Glomerular visceral epithelial cell (primary cell): ENCODE measurements around the gene PPP1CA.

Experiments used
- DNase-seq: peaks from one replicate; pipeline ENCODE4 v3.0.0-alpha.2; 2016; ENCODE audit errors: extremely low spot score

PPP1CA gene

DNA sequence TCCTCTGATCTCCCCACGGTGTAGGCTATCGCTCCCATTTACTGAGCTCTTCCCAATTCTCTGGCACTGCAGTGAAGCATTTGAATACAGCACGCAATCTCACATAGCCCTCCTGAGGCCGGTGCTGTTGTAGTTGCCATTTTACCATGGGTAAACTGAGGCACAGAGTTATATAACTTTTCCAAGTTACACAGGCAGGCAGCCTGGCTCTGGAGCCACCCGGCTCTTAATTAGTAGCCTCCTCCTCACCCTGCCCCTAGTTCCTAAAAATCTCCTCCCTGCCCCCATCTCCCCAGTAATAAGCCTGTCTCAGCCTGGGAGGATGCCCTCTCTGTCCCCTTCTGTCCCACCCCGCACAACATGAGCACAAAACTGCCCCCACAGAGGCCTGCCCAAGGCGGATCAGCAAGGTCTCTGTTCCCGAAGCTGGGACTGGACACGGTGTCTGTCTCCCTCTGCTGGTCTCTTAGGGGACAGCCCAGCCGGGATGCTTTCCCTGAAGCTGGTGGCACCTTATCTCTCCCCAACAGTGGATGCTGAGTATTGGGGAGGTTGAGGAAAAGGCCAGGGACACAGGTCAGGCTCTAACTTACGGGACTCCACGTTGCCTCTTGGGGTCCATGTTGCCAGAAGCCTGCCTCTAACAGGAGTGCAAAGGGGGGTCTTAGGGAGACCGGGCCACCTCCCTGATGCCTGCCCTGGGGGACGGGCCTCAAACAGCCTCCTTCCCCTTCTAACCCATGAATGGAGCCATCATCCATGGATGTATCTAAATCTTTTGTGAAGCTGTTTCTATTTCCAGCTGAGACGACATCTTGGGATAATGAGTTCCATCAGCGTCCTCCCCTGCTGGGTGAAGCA, 19.2 kb downstream of the PPP1CA start:
- DNase-seq, result peak; percentile 79

DNA sequence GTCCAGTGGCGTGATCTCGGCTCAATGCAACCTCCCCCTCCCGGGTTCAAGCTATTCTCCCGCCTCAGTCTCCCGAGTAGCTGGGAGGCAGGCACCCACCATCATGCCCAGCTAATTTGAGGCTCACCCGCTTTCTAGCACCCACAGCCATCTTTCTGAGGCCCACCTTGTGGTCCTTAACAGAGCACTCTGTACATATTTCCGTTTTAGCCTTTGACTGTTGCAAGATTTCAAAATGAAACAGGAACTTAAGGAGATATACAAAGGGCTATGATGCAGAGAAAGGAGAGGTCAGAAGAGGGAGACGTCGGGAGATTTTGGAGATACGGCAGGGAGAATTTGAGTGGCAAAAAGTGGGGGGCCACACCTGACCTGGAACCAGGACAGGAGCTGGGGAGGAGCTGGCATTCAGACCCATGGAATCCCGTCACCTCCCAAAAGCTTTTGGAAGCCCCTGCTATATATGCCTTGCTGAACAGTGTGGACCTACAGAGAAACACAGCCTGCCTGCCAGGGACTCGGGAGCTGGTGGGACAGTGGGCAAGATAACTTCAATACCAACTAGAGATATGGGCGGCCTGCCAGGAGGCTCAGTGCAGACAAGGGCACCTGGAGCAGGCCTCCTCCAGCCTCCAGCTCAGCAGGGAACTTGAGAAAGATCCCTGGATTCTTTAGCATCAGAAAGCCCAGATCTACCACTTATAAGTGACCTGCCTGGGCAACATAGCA, 20.2 kb downstream of the PPP1CA start:
- no peak for DNase-seq

DNA sequence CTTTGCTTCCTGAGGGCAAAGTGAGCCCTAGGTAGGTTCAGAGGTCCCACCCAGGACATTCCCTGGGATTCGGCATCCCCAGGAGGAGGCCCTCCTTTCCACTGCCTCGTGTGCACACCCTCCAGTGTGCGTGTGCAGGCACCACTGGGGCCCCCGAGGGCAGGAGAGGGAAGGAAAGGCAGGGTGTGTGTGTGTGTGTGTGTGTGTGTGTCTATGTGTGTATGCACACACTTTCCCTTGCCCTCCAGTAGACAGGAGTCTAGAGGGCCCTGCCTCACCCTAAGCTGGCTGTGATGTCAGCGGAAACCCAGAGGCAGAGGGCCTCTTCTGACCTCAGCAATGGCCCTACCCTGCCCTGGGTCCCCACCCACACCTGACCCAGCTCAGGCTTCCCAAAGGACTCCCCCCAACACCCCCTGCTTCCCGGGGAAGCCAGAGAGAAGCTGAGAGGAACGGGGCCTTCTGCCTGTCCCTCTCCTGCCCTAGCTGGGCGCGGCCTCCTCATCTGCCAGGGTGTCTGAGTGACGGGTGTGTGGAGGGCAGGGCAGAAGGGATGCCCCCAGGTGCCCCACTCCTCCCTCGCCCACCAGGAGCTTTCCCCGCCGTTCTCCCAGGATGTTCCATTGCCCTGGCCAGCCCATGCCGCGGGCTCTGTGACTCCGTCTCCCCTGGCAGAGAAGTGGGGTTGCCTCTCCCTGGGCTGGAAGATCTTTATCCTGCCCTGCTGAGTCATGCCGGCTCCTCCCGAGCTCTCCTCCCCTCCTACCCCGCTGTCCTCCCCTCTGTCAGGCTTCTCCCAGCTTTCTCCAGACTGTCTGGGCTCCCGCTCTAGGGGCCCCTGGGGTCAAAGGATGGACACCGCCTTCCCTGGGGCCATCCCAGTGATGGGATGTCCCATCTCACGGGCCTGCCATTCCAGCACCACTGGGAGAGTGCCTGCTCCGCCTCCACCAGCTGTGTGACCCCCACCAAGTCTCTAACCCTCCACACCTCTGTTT, 22.3 kb downstream of the PPP1CA start:
- no peak for DNase-seq

DNA sequence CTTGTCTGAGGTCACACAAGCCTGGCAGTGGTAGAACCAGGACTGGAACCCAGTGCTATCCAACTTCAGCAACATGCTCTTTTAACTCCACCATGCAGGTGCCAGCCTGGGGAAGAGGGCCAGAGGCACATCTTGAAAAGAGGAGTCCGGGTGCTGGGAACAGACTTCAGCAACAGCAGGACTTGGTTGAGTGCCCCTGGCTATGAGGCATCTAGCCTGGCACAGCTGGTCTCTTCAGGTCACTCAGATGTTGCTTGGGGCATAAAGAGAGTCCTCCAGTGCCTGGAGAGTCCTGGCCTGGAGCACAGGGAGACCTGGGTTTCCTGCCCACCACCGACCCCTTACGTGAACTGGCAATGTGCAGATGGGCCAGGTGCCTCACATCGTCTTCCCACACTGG, 23.1 kb downstream of the PPP1CA start:
- no peak for DNase-seq

DNA sequence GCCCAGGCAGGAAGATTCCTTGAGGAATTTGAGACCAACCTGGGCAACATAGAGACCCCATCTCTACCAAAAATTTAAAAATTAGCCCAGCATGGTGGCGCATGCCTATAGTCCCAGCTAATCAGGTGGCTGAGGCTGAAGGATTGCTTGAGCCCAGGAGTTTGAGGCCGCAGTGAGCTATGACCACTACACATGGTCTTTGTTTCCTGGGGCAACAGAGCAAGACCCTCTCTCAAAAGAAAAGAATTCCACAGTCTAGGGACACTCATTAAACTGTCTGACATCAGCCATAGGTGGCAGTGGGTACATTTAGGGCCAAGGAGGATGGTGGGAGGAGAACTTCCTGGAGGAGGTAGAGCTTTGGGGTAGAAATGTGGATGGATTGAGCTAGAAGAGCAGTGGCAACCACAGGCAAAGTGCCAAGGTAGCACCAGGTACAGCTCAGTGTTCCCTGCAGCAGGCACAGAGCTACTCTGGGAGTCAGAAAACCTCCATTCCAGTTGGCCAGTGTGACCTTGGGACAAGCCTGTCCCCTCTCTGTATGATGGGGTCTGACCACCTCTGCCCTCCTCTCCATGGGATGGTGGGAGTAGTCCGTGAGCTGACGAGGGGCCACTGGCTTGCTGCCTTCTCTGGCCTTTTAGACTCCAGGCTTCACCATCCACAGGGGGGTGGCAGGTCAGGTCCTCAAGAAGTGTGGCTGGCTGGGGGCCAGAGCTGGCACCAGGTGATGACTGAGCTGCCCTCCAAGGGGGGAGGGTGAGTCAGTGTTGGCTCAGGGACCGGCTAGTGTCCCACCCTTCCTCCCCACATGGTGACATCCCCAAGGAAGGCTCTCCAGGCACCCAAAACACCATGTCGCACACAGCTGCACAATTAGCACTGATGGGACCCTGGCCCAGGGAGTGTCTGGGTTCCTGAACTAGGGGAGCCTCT, 24.5 kb downstream of the PPP1CA start:
- DNase-seq, result no peak

DNA sequence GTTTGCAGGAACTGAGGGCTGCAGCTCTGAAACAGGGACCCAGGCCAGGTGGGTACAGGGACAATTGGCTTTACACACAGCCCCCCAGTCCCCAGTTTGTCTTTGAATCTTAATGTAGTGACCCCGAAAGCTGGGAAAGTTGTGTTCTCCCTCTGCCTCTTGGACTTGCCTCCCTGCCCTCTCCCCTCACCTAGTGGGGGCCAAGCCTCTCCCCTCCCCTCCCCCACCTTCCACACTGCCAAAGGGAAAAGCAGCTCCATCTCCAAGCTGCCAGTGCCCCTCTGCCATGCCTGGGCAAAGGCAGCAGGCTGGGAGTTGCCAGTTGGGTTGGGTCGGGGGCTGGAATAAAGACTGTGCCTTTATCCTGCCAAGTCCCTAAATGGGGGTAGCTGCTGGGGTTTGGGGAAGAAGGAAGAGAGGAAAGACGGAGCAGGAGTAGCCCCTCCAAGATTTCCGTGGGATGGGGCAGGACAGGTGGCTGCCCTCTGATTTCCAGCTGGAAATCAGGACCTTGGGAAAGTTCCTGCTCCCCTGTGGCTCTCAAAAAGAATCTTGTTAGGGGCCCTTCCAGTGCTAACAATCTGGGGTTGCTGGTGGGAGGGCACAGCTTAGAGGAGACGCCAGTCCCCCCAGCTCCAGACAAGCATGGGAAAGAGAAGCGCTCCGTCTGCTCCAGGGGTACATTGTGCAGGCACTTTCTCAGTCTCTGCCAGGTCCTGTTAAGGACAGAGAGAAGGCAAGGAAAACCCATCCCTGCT, 25.4 kb downstream of the PPP1CA start:
- no peak for DNase-seq

DNA sequence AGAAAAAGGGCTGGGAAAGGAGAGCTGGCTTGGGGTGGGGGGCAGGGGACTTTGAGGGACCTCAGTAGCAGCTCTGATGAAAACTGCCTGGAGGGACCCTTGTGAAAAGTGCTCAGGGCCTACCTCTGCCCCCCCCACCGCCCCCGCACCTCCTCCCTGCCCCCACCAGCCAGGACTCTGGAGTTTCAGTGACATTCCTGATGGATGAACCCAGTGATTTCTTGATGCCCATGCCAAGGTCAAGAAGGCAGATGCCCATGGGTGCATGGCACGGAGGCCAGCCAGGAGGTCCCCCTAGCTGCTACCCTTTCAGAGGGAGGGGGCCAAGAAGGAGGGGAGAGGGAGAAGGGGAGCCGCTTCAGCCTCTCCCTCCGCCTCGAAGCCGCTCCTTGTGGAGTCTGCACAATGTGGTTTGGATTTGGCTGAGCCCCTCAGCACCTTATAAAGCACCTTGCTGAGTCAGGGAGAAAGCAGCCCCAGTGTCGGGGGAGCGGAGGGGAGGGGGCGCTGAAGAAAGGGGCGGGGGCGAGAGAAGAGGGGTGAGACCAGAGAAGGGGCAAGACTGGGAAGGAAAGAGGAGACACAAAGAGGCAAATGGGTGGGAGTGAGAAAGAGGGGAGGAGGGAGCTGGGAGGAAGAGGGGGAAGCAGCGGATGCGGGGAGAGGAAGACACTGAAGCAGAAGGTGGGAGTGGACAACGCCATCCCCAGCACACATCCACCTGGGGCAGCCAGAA, 26.2 kb downstream of the PPP1CA start:
- DNase-seq, result peak; percentile 50

DNA sequence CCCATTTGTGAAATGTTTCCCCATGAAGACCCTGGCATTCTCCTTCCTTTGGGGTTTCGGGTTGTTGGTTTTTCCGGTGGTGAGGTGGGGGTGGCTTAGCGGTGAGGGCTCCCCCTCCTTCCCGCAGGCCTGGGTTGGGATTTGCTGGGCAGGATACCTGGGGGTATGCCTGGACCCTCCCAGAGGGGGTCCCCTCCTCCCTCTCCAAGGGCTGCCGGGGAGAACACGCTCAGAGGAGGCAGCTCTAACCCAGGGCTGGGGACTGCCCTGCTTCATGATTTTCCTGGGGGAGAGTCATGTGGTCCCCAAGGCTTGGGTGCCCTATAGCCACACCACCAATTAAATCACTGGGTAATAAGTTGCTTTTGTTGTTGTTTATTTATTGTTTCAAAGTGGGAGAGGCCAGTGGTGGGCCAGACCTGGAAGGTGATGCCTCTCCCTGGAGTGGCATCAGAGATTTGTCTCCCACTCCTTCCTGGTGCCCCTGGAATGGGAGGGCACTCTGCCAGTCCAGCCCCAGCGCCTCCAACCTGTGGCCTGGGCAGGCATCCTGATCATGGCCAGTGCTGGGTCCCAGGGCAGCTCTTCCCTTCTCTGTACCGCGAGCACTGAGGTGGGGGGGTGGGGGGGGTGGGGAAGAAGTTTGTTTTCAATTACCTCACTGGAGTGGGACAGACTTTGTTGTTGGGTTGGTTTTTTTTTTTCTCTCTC, 26.9 kb downstream of the PPP1CA start:
- peak; percentile 86 for DNase-seq

DNA sequence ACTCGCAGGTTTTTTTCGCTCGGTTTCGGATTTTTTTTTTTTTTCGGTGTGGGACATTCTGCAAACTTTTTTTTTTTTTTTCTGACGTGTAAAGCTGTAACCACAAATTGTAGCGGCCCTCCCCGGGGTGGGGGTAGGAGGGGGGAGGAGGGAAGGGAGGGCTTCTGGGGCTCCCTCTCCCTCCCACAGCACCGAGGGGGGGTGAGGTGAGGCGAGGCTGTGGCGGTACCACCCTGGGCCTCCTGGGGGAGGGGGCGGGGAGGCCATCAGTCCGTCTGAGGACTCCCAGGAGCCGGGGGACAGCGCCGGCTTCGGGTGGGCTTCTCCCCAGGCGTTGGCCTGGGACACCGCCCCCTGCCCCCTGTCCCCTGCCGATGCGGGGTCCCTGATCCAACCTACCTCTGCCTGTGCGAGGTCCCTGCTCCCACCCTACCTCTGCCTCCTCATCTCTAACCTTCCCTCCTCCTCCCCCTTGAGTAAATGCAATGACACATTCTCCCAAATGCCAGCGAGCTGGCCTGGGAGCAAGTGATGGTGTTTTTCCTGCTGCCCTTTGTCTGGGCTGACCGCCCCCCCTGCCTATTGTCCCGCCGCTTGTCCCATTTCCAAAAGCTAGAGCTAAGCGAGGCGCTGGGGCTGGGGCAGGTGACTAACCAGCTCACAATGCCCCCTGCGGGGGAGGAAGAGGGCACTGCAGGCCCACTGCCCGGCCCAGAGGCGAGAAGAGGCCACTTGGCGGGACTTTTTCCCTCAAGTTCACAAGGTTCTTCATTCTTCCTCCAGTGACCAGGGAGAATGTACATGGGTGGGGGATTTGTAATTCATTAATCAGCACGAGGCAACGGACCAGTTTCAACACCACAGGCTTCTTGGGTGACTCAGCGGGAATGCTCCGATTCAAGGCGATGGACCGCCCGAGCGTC, 27.7 kb downstream of the PPP1CA start:
- DNase-seq, result peak; percentile 99

DNA sequence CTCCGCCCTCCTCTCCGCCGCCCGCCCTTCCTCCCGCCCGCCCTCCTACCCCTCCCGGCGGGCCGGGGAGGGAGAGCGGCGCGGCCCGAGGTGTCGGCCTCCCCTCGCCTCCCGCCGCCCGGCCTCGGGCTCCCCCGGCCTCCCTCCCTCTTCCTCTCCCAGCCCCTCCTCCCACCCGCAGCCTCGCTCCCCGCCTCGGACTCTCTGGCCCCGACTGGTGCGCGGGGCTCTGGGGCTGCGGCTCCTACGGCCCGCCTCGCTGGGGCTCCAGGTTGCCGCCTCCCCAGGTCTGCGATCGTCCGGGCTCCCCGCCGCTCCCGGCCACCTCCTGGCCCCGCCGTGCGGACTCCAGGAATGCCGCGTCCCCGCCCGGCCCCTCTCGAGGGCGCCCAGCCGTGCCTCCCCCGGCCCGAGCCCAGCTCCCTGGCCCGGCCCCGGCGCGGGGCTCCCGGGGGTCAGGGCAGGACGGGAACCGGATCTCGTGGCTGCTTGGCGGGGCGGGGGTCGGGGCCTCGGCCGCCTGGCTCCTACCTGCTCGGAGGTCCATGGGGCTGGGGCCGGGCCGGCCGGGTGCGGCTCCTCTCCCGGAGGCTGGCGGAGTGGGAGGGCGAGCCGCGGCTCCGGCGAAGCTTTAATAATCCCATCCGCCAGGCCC, 28.5 kb downstream of the PPP1CA start, which contains the start of gene CLCF1:
TSS of gene CLCF1 (minus strand) at position 606 of the 655 bp plus-strand sequence. CDS start at position 547, 59 bp downstream.
- DNase-seq, result peak; percentile 42

DNA sequence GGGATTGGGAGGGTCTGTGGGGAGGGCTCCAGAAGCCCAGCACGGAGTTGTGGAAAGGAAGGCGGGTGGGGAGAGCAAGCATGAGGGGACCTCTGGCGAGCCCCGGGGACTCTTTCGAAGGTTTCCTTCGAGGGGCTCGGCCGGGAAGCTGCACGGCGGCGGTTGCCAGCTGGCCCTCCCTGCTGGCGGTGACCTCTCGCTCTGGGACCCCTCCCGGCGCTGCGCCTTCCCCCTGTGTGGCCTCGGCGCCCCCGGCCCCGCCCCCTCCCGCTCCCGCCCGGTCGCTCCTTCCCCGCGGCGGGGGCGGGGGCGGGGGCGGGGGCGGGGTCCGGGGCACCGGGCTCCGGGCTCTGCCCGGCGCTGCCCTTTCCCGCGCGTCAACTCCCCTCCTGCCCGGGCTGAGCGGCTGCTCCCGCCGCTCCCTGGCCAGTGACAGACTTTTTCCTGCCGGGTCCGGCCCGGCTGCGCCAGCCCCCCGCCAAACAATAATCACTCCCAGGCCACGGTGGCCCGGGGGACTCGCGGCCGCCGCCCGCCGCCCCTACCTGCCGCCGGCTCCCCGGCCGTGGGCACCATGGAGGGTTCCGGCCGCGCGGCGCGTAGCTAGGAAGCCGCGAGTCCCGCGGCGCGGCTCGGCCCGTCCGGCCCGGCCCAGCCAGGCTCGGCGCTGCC, 29.2 kb downstream of the PPP1CA start:
- peak; percentile 56 for DNase-seq

DNA sequence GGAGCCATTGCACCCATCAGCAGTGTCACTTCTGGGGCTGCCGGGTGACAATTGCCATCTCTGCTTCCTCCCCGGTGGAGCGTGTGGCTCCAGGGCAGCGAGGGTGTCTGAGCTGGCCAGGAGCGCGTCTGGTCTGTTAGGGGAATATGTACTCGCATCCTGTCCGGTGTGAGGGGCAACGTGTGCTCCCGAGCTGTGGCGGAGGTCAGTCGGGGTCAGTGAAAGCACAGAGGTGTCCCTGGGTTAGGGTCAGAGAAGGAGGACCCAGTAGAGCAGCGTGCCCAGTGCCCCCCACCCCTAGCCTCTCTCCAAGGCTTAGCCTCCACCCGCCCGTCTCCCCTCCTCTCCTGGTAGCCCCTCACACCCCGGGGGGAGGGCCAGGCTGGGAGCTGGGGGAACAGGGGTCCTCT, 29.7 kb downstream of the PPP1CA start:
- DNase-seq, result no peak

DNA sequence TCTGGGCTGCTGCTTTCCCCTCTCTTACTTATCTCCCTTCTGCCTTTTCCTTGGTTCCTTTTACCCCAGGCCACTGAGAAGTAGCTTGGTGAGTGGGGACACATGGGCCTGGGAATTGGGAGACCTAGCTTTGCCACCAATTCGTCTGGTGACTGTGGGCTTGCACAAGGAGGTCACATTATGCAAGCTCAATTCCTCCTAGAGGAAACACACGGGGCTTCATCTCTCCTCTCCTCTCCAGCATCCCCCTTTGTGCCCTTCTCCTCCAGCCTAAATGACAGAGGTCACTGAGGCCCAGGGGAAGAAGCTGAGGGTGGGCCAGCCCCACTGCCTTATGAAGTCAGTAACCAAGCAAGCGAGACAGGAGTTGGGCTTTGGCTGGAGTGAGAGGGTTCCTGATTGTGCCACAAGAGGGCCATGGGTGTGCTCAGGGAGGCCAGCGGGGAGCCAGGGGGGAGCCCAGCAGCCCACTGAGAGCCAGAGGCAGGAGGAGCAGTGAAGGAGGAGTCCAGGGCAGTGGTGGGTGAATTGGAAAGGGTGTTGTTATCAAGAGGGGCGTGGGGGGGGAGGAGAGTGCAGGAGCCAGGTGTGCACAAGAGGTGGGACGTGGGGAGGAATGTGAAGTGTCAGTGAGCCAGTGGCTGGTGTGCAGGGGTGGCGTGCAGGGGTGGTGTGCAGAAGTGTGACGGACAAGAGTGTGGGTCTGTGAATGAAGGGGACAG, 30.3 kb downstream of the PPP1CA start:
- DNase-seq, result peak; percentile 77

DNA sequence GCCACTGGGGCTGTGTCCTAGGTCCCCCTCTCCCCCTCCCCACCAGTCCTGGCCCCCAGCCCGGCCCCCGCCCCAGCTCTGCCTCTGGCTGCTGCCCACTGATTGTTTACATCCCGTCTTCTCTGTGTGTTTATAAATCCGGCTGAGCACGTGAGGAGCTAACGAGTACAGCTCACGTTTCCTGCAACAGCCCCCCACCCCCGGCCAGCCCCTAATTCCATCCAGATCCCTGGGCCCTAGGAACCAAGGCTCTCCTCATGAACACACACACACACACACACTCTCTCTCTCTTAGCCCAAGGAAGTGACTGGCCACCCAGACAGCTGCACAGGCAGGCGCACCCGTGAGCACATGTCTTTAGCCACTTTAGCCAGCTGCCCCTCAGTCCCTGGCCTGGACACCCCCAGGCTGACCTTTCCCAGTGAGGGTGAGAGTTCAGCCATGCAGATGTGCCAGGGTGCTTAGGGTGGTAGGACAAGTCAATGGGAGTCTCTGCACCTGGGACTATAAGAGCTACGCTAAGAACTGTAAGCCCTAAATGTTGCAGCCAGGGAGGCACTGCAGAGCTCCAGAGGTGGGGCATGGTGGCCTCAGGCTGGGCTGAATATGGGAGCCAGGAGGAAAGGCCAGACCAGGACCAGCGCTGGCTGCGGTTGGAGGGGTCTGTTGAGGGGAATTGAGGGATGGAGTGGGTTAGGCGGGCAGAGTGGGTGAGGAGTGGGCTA, 31.1 kb downstream of the PPP1CA start:
- DNase-seq, result peak; percentile 50

DNA sequence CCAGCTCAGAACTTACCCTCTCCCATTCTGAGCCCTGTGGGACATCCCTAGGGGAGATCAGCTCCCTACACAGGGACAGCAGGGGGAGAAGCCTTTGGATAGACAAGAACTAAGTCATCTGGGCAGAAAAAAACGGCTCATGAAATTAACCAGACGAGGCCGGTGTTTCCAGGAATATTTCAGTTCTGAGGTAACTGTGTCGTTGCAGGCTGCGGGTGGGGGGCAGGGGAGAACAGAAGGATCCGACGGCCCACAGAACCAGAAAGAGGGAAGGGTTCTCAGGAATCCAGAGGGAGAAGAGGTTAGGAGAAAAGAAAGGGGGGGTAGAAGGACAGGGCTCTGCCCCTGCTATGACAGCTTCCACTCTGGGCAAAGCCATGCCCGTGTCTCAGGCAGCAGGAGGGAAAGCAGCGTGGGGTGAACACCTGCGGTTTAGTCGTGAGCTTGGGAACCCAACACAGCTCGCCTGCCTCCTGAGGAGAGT, 31.8 kb downstream of the PPP1CA start:
- DNase-seq, result peak; percentile 89
